ENCODE data around the gene PTH2.

DNA sequence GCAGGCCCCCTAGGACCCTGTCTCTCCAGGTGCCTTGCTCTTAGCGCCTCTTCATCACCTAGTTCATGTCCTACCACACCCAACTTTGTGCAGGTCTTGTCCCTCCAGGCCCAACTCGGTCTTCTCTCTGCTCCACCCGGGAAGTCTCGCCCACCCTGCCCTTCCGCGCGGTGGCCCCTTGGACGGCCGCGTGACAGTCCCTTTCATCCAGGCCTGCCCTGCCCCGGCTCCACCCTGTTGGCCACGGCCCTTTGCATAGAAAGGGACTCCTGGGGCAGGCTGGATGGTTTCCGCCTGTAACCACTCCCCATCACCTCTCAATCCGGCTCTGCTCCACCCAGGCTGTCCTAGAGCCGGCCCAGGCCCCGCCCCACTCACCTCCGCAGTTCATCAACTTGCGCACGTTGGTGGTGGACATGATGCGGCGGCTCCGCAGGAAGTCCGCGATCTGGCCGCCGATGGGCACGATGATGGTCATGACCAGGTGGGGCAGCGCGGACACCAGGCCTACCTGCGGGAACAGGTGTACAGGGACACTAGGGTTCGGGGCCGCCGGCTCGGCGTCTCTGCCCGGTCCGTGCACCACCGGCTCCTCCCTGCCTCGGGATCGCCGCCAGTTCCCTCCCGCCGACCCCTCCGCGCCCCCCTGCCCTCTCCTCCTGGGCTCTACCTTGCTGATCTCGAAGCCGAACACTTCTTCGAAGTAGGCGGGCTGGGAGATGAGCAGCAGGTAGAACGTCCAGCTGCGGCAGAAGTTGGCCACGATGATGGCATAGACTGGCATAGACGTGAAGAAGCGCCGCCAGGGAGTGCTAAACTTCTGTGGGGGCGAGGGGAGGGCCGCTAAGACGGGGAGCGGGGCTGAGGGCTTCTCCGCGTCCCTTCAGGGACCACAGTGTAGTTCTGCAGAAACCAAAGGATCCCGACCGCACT lies 9.2 kb upstream of the PTH2 start:
- TF ChIP-seq EP300 (IDR thresholded peaks at IDR 0.05) = no peak
- TF ChIP-seq, protein P1, sequence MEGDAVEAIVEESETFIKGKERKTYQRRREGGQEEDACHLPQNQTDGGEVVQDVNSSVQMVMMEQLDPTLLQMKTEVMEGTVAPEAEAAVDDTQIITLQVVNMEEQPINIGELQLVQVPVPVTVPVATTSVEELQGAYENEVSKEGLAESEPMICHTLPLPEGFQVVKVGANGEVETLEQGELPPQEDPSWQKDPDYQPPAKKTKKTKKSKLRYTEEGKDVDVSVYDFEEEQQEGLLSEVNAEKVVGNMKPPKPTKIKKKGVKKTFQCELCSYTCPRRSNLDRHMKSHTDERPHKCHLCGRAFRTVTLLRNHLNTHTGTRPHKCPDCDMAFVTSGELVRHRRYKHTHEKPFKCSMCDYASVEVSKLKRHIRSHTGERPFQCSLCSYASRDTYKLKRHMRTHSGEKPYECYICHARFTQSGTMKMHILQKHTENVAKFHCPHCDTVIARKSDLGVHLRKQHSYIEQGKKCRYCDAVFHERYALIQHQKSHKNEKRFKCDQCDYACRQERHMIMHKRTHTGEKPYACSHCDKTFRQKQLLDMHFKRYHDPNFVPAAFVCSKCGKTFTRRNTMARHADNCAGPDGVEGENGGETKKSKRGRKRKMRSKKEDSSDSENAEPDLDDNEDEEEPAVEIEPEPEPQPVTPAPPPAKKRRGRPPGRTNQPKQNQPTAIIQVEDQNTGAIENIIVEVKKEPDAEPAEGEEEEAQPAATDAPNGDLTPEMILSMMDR (IDR thresholded peaks at IDR 0.05) = no peak

Data from sigmoid colon (tissue), 4 donors.